ENCODE data around the gene CCND2. TPM values are rescaled to one million over a fixed set of nuclear protein-coding genes. Genes with fewer than 3 reads are reported as not detected.

Gene CCND2
- total RNA-seq, 3 donors from 2014 or later = 43.3 to 72.8 (median 53.7) TPM

DNA sequence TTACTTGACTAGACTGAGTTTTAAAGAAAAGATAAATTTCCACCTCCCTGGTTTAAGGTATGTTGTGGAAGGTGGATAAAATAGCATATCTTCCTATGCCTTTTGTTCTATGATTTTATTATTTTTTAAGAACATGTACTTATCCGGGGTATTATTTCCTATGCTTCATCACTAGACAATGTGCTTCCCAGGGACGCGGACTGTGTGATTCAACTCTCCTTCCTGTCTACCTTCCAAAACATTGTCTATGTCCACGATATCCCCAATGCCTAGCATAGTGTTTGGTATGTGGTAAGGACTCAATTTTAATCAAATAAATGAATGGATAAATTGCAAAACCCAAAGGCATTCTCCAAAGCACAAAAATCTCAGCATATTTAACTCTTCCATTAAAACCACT lies 8.3 kb upstream of the CCND2 start:
- Histone ChIP-seq H3K4me3 (no peak overlapping the region), H3K27me3 (peaks cover 0 to 8% of the 10 kb centered on the region in 2 donors), H3K4me1 (no peaks in the 10 kb centered on the region), H3K27ac (no peak overlapping the region), H3K9me3 (no peaks in the 10 kb centered on the region), H3K36me3 (no peaks in the 10 kb centered on the region)
- intact Hi-C loops (cut with DNase I; ENCODE audit: low total_unique reads) = no loop called here
- no peak for TF ChIP-seq POLR2A (IDR thresholded peaks at IDR 0.05)
- TF ChIP-seq CTCF (IDR thresholded peaks at IDR 0.05) = no peak
- no peak for TF ChIP-seq POLR2AphosphoS5 (IDR thresholded peaks at IDR 0.05)
- no peak for DNase-seq (ENCODE audit: low spot score in 2 of 2)

GRCh38 chr12:4266990-4267389 lies 6.6 kb upstream of the CCND2 start:
- no peak for DNase-seq (ENCODE audit: low spot score in 2 of 2)
- TF ChIP-seq CTCF (IDR thresholded peaks at IDR 0.05) (no peak), POLR2AphosphoS5 (IDR thresholded peaks at IDR 0.05) (no peak), POLR2A (IDR thresholded peaks at IDR 0.05) (no peak)
- H3K4me1 ChIP-seq = no peaks in the 10 kb centered on the region
- H3K27ac ChIP-seq = no peak overlapping the region
- H3K4me3 ChIP-seq = no peak overlapping the region
- no peaks in the 10 kb centered on the region for H3K36me3 ChIP-seq
- no peaks in the 10 kb centered on the region for H3K9me3 ChIP-seq
- H3K27me3 ChIP-seq = peaks cover 0 to 18% of the 10 kb centered on the region in 2 donors
- intact Hi-C loops (cut with DNase I; ENCODE audit: low total_unique reads) = no loop called here

DNA sequence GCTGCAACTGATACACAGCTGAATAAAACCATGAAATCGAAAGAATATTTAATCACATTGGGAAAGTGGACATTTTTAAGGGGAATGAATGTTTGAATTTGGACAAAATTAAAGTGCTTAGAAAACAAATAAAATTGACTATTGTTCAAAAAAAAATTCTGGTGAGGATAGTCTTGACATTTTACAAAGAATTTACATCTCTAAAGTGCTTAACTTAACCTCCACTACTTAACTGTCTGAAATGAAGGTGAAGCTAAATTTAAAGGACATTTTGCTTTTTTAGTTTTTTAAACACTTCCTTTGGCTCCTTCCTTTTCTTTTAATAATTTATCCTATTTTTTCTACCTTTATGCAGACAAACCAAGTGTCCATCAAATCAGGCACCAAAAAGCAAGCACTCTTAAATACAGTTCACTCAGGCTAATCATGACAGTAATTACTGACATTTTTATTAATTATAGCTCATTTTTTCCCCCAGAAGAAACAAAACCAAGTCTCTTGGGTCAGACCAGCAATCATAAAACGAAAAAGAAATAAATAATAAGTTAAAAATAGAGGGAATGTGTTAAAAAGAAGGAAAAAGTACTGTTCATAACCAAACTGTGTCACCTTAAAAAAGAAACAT lies 5.7 kb upstream of the CCND2 start:
- DNase-seq (ENCODE audit: low spot score in 2 of 2) = no peak
- no peaks in the 10 kb centered on the region for H3K9me3 ChIP-seq
- intact Hi-C loops (cut with DNase I; ENCODE audit: low total_unique reads) = no loop called here
- H3K36me3 ChIP-seq = no peaks in the 10 kb centered on the region
- H3K4me1 ChIP-seq = no peaks in the 10 kb centered on the region
- peaks cover 0 to 26% of the 10 kb centered on the region in 2 donors for H3K27me3 ChIP-seq
- TF ChIP-seq POLR2A (IDR thresholded peaks at IDR 0.05) (no peak), POLR2AphosphoS5 (IDR thresholded peaks at IDR 0.05) (no peak), CTCF (IDR thresholded peaks at IDR 0.05) (no peak)
- H3K4me3 ChIP-seq = no peak overlapping the region
- no peak overlapping the region for H3K27ac ChIP-seq

DNA sequence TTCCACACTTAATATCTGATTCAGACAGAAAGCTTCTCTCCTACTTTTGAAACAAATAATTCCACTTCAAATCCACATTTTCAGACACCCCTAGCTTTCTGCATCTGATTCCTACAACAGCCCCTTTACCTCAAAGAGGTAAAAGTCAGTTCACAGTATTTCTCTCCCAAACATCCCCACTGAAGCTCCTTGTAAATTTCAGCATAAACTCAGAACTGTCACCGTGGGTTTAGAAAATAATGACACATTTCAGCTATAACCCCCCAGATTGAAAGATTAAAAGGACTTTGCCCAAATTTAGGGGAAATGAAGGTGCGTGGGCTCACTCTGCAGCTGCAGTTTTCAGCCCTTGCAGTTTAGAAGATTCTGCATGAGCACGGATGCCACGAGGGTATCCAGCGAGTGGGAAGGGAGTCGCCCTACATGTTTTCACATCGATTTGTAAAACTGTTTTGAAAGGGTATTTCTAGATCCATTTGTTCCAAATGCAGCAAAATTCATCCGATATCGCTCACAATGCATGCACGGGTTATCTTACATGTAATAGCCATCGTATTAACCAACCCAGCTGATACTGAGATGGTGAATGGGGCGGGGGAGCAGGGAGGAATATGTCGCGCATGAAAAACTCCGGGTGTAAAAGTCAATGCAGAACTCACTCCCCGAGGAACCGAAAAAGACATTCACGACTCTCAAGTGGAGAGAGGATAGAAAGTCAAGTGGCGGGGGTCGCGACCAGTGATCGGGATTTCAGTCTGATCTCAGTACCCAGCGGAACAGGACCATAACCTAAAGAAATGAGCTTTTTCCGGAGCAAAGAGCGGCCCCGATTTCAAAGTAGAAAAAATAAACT lies 5.0 kb upstream of the CCND2 start:
- no peak for DNase-seq (ENCODE audit: low spot score in 2 of 2)
- intact Hi-C loops (cut with DNase I; ENCODE audit: low total_unique reads) = no loop called here
- Histone ChIP-seq H3K27me3 (peaks cover 0 to 31% of the 10 kb centered on the region in 2 donors), H3K9me3 (no peaks in the 10 kb centered on the region), H3K4me3 (peak overlapping the region; percentile 62 to 83 (median 78)), H3K27ac (peak overlapping the region; percentile 85 to 94), H3K4me1 (no peaks in the 10 kb centered on the region), H3K36me3 (no peaks in the 10 kb centered on the region)
- TF ChIP-seq POLR2AphosphoS5 (IDR thresholded peaks at IDR 0.05) = no peak
- no peak for TF ChIP-seq CTCF (IDR thresholded peaks at IDR 0.05)
- TF ChIP-seq POLR2A (IDR thresholded peaks at IDR 0.05) = no peak

All from breast epithelium (tissue), 4 donors.